NCI-H526 (cell line): ENCODE data around the gene RPL35.

Experiments
- DNase-seq, 2 experiments: peaks; one replicate each; lab custom pipeline; 2025; lab: John Stamatoyannopoulos, UW

RPL35 gene

DNA sequence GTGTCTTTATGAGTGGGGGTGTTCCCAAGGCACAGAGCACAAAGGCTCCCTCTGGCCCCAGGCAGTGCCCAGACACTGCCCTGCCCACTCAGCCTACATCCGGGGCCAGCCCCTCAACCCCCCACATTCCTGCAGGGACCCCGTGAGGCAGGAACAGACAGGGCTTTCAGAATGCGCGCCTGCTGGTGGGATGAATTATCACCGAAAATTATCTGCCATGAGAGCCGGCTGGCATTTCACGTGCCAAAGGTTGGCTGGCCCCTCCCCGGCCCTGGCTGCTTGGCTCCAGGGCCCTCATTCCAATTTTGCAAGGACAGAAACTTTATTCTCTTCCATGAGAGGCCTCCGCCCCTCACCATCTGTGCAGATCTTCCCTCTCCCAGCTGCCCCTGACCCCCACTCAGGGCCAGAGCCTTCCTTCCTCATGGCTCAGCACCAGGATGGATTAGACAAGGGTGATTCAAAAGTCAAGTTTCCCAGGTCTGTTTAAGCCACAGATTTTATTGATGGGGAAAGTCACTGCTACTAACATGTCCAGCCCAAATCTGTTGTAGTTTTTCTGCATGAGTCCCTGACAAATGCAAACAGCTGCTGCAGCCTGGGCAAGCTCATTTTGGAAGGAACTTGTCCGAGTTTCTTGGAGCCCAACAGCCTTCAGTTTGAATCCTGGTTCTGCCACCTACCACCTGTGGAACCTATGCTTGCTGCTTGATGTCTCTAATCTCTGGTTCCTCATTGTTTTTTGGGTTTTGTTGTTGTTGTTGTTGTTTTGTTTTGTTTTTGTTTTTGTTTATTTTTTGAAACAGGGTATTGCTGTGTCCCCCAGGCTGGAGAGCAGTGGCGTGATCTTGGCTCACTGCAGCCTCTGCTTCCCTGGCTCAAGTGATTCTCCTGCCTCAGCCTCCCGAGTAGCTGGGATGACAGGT is 40.8 kb downstream of the RPL35 start:
- no peak for DNase-seq

DNA sequence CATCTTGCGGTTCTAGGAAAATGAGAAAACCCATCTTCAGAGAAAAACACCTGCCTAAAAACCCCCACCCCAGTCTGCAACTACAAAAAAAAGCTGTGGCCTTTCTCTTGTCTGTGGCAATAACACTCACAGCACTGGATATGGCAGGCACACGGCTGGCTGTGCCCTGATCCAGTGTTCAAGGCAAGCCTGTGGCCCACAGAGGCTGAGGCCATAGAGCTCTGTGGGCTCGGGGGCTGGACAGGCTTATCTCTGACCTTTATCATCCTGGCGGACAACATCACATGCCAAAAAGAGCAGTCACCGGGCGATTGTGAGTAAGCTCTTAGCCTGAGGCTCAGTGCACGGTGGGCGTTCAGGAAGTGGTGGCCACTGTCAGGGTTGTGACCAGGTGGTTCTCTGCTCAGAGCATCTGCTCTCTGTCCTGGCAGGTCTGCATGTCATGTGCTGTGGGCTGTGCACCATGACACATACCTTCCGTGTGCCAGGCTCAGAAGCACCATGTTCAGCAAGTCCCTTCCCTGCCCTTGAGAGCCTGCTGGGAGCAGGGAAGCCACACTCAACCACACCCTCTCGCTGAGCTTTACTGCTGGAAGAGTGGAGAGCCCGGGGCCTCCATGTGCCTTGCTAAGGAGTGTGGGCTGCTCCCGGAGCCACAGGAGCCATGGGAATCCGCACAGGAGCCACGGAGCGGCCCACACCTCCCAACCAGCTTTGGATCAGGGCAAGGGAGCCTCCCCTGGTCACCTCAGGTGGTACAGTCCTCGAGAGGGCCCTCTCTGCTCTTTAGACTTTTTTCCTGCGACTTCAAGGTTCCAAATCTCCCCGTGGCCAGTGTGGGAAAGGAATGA is 43.1 kb downstream of the RPL35 start:
- DNase-seq = no peak

DNA sequence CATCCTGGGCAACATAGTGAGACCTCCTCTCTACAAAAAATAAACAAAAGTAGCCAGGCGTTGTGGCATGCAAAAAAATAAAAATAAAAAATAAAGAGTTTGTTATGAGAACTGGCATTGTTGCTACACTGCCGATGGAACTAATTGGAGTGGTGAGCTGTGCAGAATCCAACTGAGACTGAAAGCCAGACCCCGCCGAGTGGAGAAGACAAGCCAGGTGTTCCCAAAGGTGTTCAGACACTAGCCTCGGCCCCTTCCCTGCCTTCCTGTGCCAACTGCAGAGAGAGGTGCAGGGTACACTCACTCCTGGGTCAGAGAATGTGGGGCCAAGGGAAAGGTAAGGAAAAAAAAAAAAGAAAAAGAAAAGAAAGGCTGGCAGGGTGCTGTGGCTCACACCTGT is 46.2 kb downstream of the RPL35 start:
- DNase-seq = no peak

DNA sequence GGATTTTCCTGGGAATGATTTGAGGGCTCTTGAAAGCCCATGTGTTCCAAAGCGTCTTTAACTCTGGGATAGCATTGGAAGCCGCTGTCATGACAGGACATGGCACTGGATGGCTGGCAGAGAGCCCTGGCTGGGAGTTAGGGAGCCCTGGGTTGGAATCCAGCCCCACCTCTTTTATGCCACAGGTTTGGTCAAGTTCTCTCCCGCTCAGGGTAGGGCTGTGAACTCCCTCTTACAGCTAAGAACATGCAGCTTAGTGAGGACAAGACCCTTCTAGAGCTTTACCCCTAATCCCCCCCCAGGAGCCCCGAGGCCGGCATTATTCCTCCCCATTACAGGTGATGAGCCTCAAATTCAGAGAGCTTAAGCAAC is 47.6 kb downstream of the RPL35 start:
- DNase-seq = no peak

DNA sequence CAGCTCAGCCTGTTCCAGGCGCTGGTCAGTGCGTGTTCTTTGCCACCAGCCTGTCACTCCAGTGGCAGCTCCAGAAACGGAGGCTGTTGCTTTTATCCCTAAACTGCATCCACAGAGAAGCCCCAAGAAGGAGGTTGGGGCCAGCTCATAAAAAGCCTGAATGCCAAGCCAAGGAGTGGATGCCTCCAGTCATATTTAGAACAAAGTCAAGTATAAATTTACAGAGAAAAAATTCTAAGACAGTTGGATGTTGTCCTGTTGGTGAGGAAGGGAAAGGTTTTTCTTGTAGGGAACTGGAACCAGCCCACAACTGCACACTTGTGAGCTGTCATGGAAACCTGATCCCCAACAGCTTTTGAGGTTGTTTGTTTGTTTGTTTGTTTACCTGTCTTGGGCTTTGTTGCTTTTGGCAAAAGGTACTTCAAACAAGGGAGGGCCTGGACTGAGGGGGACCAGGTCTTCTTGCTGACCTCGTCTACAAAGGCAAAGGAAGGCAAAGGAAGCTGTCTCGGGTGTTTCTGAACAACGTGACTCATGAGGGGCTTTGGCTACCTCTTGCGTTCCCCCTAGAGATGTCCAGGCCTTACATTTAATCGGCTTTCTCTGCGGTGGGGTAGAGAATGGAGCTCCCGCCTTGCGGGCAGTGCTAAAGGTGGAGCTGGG is 48.1 kb downstream of the RPL35 start:
- DNase-seq = no peak

DNA sequence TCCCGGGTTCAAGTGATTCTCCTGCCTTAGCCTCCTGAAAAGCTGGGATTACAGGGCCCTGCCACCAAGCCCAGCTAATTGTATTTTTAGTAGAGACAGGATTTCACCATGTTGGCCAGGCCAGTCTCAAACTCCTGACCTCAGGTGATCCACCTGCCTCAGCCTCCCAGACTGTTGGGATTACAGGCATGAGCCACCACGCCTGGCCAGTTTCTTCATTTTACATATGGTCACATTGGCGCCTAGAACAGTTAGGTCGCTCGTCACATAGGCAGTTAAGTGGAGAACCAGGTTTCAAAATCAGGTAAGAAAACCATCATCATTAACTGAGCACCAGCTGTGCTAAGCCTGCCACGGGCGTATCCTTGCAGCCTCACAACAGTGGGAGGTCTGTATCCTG is 48.7 kb downstream of the RPL35 start:
- no peak for DNase-seq

DNA sequence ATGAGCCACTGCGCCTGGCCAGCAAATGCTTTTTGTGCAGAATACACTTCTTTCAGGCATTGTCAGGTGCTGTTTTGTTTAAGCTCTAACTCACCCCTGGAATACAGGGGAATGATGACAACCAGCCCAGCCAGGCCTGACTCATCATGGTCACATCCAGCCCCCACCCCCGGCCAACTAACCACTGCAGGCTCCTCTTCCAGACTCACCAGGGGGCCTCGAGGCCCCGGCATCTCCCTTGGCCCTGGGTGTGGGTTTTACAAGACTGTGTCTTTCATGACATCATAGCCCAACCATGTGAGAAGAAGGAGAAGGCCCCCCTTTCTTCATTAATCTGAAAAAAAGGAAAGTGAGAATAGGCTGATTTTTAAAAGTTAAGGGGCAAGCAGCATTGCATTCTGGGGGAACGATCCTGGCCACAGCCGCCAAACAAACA is 49.3 kb downstream of the RPL35 start:
- no peak for DNase-seq

DNA sequence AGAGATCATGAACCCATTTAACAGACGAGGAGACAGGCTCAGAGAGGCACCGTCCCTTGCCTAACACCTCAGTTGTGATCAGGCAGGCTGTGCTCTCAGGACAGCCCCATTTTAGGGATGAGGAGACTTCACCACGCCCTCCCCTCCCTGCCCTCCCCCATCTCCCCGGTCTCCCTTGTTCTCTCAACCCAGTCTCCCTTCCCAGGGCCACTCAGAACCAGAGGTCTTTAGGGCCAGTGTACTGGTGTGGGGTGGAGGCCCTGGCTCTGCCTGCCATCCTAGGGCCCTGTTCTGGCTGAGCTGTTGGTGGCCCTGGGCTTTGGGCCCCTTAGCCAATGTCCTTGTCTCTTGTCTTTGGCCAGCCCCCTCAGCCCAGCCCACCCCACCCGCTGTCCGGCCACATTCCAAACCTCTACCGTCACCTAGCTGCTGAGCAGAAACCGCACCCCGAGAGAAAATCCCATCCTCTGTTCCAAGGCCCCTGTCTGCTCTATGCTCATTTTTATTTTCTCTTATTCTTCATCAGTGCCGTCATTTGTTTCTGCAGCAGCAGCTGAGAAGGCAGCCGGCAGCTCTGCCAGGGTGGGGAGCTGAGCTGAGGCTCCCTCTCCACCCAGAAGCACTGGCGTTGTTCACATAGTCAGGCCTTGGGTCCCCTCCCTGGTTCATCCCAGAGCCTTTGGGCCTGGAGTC is 50.9 kb downstream of the RPL35 start:
- DNase-seq = no peak

DNA sequence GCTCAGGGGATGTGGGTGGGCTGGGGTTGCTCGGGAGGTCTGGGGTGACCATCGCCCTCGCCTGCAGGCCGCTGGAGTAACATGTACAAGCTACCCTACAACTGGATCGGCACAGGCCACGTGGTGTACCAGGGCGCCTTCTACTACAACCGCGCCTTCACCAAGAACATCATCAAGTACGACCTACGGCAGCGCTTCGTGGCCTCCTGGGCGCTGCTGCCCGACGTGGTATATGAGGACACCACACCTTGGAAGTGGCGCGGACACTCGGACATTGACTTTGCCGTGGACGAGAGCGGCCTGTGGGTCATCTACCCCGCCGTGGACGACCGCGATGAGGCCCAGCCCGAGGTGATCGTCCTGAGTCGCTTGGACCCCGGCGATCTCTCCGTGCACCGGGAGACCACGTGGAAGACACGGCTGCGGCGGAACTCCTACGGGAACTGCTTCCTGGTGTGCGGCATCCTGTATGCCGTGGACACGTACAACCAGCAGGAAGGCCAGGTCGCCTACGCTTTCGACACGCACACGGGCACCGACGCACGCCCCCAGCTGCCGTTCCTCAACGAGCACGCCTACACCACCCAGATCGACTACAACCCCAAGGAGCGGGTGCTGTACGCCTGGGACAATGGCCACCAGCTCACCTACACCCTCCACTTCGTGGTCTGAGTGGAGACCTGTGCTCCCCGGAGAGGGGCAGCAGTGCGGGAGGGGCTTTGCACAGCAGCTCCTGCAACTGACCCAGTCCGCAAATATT is 51.8 kb downstream of the RPL35 start:
- DNase-seq = no peak

DNA sequence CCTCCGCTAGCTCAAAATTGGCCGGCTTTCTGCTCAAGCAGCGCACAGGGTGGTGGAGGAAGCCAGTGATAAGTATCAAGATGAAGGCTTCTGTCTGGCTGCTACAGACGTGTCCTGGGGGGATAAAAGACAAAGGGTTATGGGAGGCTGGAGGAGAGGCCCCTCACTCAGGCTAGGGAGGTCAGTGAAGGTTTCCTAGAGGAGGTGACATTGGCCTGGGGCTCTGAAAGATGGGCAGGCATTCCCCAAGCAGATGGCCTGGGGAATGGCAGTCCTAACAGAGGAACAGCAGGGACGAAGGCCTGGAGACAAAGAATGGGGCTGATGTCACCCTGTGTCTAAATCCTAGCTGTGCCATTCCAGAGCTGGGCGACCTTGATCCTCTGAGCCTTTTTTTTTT is 52.5 kb downstream of the RPL35 start:
- DNase-seq = no peak

DNA sequence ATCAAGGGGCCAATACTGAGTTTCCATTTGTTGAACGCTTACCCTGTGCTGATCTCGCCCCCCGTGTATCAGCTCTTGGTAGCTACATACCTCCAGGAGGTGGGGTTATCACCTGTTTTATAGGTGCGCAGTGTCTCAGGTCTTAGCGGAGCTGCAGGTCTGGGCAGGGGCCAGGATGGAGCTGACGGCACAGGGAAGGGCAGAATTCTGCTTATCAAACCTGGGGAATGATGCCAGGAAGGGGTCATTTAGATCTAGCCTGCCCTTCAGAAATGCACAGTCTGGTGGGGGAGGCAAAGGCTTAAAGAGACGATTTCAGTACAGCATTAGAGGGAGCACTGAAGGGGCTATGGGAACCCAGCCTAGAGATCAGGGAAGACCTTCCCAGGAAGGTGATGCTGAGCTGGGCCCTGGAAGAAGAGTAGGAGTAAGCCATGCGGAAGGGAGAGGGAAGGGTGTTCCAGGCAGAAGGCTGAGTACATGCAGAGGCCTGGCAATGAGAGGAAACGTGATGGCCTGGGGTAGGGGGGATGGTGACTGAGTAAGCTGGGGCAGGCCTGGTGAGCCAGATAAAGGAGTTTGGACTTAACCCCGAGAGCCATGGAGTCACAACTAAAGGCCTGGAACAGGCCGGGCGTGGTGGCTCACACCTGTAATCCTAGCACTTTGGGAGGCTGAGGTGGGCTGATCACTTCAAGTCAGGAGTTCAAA is 53.4 kb downstream of the RPL35 start:
- DNase-seq = no peak
